K562 (cell line): ENCODE data around the gene MID1IP1. TPM values are rescaled to one million over a fixed set of nuclear protein-coding genes. Genes with fewer than 3 reads are reported as not detected.

ENCODE experiments used
- HSF4 ChIP-seq: fragments of 250-450 bp; sonication (Bioruptor Pico); IDR thresholded peaks from 2 replicates; pipeline ENCODE4 v2.1.2; 2022; ENCODE audit warnings: mild to moderate bottlenecking, moderate library complexity, borderline replicate concordance
- KLF1 ChIP-seq: fragments of 450-650 bp; IDR thresholded peaks from 2 replicates; pipeline ENCODE4 v1.6.1; 2016; ENCODE audit warnings: missing genetic modification characterization, missing compliant biosample characterization
- NR4A1 ChIP-seq, 2 experiments: fragments of 250-450 bp in 1 of 2; fragments of 450-650 bp in 1 of 2; sonication (Bioruptor Pico) in 1 of 2; IDR thresholded peaks; 2 replicates each; pipeline versions ENCODE4 v1.4.0 to v1.6.1; 2016 to 2020; ENCODE audit warnings: mild to moderate bottlenecking in 2 of 2, missing compliant biosample characterization in 1 of 2, missing genetic modification characterization in 1 of 2, moderate library complexity in 1 of 2
- NRF1 ChIP-seq, 2 experiments: fragments of 450-650 bp; IDR thresholded peaks in 1 of 2; conservative IDR thresholded peaks in 1 of 2; 2 replicates each; pipeline ENCODE4 v1.6.1; 2014; ENCODE audit warnings: mild to moderate bottlenecking in 2 of 2
- RFX7 ChIP-seq: fragments of 250-450 bp; sonication (Bioruptor Pico); IDR thresholded peaks from 2 replicates; pipeline ENCODE4 v1.5.1; 2021; ENCODE audit warnings: mild to moderate bottlenecking
- RHOXF2B ChIP-seq: fragments of 250-450 bp; sonication (Bioruptor Pico); conservative IDR thresholded peaks from 2 replicates; pipeline ENCODE4 v1.5.1; 2021
- SMARCC2 ChIP-seq: fragments of 450-650 bp; IDR thresholded peaks from 2 replicates; pipeline ENCODE4 v1.6.1; 2017; ENCODE audit warnings: antibody characterized with exemption, moderate library complexity, mild to moderate bottlenecking, low read depth
- TFAM ChIP-seq: fragments of 250-450 bp; sonication (Bioruptor Pico); conservative IDR thresholded peaks from 2 replicates; pipeline ENCODE4 v1.5.0; 2021; ENCODE audit warnings: mild to moderate bottlenecking, moderate library complexity
- ZKSCAN3 ChIP-seq: fragments of 250-450 bp; sonication (Bioruptor Pico); IDR thresholded peaks from 2 replicates; pipeline ENCODE4 v1.4.0; 2020
- ZNF133 ChIP-seq: fragments of 250-450 bp; sonication (Bioruptor Pico); IDR thresholded peaks from 2 replicates; pipeline ENCODE4 v1.4.0; 2020; ENCODE audit warnings: mild to moderate bottlenecking
- ZNF175 ChIP-seq: fragments of 200-800 bp; sonication (Bioruptor generic); IDR thresholded peaks from 2 replicates; pipeline ENCODE4 v1.6.1; 2016; ENCODE audit warnings: low read depth, mild to moderate bottlenecking, missing genetic modification characterization, missing compliant biosample characterization
- ZNF23 ChIP-seq: fragments of 250-450 bp; sonication (Bioruptor Pico); IDR thresholded peaks from 2 replicates; pipeline ENCODE4 v1.4.0; 2020; ENCODE audit warnings: mild to moderate bottlenecking
- ZNF507 ChIP-seq: conservative IDR thresholded peaks from 2 replicates; pipeline ENCODE4 v1.6.1; 2017; ENCODE audit warnings: missing genetic modification characterization, missing compliant biosample characterization
- polyA plus RNA-seq, 8 experiments: library from polyadenylated mRNA; depleted of rRNA in 4 of 8; stranded (reverse) in 5 of 8; unstranded in 3 of 8; fragments of >200 nt; fragmentation: Nextera tagmentation in 2 of 8; fragmentation: Illumina TruSeq in 1 of 8; extraction: Ambion mirVana in 2 of 8; extraction: Trizol in 1 of 8; gene quantifications; 2 replicates each; pipeline versions ENCODE4 v1.2.1 to v1.2.3, GENCODE V29; 2011 to 2014; ENCODE audit warnings: inconsistent platforms in 1 of 8, missing spikeins in 1 of 8
- total RNA-seq, 7 experiments: library from RNA; depleted of rRNA in 6 of 7; stranded (reverse); fragments of >200 nt in 6 of 7; fragmentation: Illumina TruSeq in 2 of 7; extraction: Trizol in 2 of 7; gene quantifications; 2 replicates each; pipeline versions ENCODE4 v1.2.1 to v1.2.3, GENCODE V29; 2011 to 2021; ENCODE audit warnings: low replicate concordance in 1 of 7
- TF ChIP-seq, protein P1 (sequence below), 2 experiments: fragments of 250-450 bp in 1 of 2; fragments of 450-650 bp in 1 of 2; sonication (Bioruptor Pico) in 1 of 2; IDR thresholded peaks; 2 replicates each; pipeline versions ENCODE4 v1.6.1 to v1.8.0; 2016 to 2021; ENCODE audit warnings: mild to moderate bottlenecking in 2 of 2, moderate library complexity in 2 of 2, missing compliant biosample characterization in 1 of 2, missing genetic modification characterization in 1 of 2
- TF ChIP-seq, protein P2 (sequence below): fragments of 450-650 bp; formaldehyde crosslinking; IDR thresholded peaks from 2 replicates; pipeline ENCODE4 v1.4.0; 2020; ENCODE audit warnings: mild to moderate bottlenecking, moderate library complexity
- TF ChIP-seq, protein P3 (sequence below): sonication (generic); formaldehyde crosslinking; IDR thresholded peaks from 2 replicates; pipeline ENCODE4 v1.8.1; 2023; ENCODE audit warnings: mild to moderate bottlenecking, missing genetic modification reagents
- TF ChIP-seq, protein P4 (sequence below): conservative IDR thresholded peaks from 2 replicates; pipeline ENCODE4 v1.6.1; 2011; ENCODE audit warnings: low read depth, mild to moderate bottlenecking, low read length; ENCODE audit not compliant: control insufficient read depth
- TF ChIP-seq, protein P5 (sequence below): fragments of 250-450 bp; sonication (Bioruptor Pico); IDR thresholded peaks from 2 replicates; pipeline ENCODE4 v1.8.0; 2022; ENCODE audit warnings: moderate library complexity, mild to moderate bottlenecking, inconsistent platforms
- TF ChIP-seq, protein P6 (sequence below): sonication (generic); formaldehyde crosslinking; IDR thresholded peaks from 2 replicates; pipeline ENCODE4 v1.9.0; 2022; ENCODE audit warnings: mild to moderate bottlenecking, missing genetic modification reagents

MID1IP1 gene
- total and polyA plus RNA-seq, 9 of the 15 experiments (the other 6 are each of a cell fraction or from before 2014, with no cell fraction given), result 0.51 to 102 (median 27.5) TPM

DNA sequence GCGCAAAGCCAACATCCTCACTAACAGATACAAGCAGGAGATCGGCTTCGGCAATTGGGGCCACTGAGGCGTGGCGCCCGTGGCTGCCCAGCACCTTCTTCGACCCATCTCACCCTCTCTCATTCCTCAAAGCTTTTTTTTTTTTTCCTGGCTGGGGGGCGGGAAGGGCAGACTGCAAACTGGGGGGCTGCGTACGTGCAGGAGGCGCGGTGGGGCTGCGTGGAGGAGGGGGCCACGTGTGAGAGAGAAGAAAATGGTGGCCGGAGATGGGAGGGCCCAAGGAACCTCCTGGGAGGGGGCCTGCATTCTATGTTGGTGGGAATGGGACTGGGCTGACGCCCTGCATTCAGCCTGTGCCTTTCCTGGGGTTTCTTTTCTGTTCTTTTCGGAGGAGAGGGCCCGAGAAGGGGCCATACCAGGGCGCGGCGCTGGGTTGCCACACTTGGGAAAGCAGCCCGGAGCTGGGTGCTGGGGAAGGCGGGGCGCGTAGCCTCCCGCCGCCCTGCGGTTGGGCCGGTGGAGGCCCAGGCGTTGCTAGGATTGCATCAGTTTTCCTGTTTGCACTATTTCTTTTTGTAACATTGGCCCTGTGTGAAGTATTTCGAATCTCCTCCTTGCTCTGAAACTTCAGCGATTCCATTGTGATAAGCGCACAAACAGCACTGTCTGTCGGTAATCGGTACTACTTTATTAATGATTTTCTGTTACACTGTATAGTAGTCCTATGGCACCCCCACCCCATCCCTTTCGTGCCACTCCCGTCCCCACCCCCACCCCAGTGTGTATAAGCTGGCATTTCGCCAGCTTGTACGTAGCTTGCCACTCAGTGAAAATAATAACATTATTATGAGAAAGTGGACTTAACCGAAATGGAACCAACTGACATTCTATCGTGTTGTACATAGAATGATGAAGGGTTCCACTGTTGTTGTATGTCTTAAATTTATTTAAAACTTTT lies 4.5 kb downstream of the MID1IP1 start (continued):
- TF ChIP-seq, protein P1, sequence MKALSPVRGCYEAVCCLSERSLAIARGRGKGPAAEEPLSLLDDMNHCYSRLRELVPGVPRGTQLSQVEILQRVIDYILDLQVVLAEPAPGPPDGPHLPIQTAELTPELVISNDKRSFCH (CRISPR knock-in tag; IDR thresholded peaks at IDR 0.05), result no peak
- TF ChIP-seq, protein P1 (tag; IDR thresholded peaks at IDR 0.05), result no peak
- TF ChIP-seq NRF1 (conservative IDR thresholded peaks at IDR 0.05 in 1 of 2, IDR thresholded peaks at IDR 0.05 in 1 of 2) (0 out of 4 replicates have a peak, but pooled peaks have one; percentile 1 to 16), ZKSCAN3 (CRISPR knock-in tag) (no peak), ZNF507 (tag) (no peak), NR4A1 (CRISPR knock-in tag; IDR thresholded peaks at IDR 0.05) (no peak), NR4A1 (tag; IDR thresholded peaks at IDR 0.05) (no peak), KLF1 (tag) (no peak), ZNF133 (CRISPR knock-in tag) (no peak), SMARCC2 (no peak), ZNF23 (CRISPR knock-in tag) (no peak), RFX7 (no peak), HSF4 (no peak), TFAM (CRISPR knock-in tag) (no peak), RHOXF2B (CRISPR knock-in tag) (no peak), ZNF175 (CRISPR knock-in tag) (no peak)
- TF ChIP-seq, protein P2, sequence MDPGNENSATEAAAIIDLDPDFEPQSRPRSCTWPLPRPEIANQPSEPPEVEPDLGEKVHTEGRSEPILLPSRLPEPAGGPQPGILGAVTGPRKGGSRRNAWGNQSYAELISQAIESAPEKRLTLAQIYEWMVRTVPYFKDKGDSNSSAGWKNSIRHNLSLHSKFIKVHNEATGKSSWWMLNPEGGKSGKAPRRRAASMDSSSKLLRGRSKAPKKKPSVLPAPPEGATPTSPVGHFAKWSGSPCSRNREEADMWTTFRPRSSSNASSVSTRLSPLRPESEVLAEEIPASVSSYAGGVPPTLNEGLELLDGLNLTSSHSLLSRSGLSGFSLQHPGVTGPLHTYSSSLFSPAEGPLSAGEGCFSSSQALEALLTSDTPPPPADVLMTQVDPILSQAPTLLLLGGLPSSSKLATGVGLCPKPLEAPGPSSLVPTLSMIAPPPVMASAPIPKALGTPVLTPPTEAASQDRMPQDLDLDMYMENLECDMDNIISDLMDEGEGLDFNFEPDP, result no peak
- TF ChIP-seq, protein P3, sequence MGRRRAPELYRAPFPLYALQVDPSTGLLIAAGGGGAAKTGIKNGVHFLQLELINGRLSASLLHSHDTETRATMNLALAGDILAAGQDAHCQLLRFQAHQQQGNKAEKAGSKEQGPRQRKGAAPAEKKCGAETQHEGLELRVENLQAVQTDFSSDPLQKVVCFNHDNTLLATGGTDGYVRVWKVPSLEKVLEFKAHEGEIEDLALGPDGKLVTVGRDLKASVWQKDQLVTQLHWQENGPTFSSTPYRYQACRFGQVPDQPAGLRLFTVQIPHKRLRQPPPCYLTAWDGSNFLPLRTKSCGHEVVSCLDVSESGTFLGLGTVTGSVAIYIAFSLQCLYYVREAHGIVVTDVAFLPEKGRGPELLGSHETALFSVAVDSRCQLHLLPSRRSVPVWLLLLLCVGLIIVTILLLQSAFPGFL (CRISPR knock-in tag), result no peak
- TF ChIP-seq, protein P4, sequence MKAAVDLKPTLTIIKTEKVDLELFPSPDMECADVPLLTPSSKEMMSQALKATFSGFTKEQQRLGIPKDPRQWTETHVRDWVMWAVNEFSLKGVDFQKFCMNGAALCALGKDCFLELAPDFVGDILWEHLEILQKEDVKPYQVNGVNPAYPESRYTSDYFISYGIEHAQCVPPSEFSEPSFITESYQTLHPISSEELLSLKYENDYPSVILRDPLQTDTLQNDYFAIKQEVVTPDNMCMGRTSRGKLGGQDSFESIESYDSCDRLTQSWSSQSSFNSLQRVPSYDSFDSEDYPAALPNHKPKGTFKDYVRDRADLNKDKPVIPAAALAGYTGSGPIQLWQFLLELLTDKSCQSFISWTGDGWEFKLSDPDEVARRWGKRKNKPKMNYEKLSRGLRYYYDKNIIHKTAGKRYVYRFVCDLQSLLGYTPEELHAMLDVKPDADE, result no peak; the same call in 1 of the 2 replicates
- TF ChIP-seq, protein P5, sequence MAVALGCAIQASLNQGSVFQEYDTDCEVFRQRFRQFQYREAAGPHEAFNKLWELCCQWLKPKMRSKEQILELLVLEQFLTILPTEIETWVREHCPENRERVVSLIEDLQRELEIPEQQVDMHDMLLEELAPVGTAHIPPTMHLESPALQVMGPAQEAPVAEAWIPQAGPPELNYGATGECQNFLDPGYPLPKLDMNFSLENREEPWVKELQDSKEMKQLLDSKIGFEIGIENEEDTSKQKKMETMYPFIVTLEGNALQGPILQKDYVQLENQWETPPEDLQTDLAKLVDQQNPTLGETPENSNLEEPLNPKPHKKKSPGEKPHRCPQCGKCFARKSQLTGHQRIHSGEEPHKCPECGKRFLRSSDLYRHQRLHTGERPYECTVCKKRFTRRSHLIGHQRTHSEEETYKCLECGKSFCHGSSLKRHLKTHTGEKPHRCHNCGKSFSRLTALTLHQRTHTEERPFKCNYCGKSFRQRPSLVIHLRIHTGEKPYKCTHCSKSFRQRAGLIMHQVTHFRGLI (CRISPR knock-in tag), result no peak
- TF ChIP-seq, protein P6, sequence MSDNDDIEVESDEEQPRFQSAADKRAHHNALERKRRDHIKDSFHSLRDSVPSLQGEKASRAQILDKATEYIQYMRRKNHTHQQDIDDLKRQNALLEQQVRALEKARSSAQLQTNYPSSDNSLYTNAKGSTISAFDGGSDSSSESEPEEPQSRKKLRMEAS, result peak; percentile 14; the same call in 1 of the 2 replicates
